T-helper 22 cell (primary cell): ENCODE results near the gene BAZ1B.
"Not testable (repeated sequence)": the region's sequence is repeated elsewhere in the genome, so short reads cannot be mapped to it uniquely, and the experiment has no call there.

ENCODE experiments used
- DNase-seq: peaks from one replicate; pipeline ENCODE4 v3.0.0-alpha.2; 2020; ENCODE audit warnings: low read depth

Gene BAZ1B

DNA sequence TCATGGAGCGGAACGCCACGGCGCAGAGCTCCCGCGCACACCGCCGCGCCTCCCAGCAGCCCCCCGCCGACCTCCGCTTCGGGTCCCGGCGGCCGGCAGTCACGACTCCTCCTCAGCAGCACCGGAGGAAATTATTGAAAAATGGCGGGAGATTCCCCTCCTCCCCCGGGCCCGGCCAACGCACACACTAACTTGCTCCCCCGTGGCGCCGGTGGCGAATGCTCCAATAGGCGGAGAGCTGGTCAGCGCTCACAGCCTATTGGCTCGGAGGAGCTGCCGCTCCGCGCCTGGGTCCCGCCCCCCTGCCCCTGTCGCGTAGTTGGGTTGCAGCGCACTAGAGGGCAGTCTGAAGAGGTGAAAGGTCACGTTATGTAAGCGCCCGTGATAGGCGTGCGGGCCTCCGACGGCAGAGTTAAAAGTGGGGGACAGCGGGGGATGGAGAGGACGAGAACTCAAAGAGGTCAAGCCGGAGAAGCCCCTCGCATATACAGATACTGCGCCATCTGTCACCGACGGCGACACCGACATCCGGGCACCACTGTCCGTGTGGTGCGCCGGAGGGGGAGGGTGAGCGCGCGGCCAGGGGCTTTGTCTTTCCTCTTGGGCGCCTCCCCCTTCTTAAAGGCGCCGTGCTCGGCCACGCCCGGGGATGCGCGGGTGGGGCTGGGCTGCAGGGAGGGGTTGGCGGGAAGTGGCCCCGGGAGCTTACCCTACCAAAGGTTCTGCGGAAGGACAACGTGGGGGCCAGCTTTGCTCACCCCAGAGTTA lies at the start of gene BAZ1B:
BAZ1B (minus strand) TSS at position 189 of the 768 bp plus-strand sequence. CDS start 360 bp downstream, outside the sequence.
- peak; percentile 95 for DNase-seq

- no peak for DNase-seq
These were observed 48.9 kb upstream of the BAZ1B start for GRCh38 chr7:73570977-73571376.

GRCh38 chr7:73570521-73570920 lies 48.4 kb upstream of the BAZ1B start:
- no peak for DNase-seq

DNA sequence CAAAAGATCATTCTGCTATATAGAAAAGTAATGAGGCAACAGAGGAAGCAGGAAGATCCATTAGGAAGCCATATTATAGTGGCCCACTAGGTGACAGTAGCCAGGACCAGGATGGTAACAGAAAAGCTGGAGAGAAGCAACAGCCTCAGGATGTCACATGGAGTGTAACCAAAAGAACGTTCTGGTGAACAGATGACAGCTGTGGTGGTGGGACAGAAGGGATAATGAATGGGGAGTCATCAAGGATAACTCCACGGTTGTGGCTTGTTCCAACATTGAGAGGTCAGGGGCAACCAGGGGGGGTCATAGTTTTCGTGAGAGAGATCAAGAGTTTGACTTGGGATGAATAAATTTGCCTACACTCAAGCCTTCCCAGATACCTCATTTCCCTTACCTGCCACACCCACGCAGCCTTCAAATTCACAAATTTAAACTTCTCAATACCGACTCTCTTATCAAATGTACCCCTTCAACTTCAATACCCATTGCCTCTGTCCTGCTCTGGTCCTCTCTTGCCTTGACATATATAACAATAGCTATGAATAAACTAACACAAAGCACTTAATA lies 47.0 kb upstream of the BAZ1B start:
- DNase-seq = no peak

DNA sequence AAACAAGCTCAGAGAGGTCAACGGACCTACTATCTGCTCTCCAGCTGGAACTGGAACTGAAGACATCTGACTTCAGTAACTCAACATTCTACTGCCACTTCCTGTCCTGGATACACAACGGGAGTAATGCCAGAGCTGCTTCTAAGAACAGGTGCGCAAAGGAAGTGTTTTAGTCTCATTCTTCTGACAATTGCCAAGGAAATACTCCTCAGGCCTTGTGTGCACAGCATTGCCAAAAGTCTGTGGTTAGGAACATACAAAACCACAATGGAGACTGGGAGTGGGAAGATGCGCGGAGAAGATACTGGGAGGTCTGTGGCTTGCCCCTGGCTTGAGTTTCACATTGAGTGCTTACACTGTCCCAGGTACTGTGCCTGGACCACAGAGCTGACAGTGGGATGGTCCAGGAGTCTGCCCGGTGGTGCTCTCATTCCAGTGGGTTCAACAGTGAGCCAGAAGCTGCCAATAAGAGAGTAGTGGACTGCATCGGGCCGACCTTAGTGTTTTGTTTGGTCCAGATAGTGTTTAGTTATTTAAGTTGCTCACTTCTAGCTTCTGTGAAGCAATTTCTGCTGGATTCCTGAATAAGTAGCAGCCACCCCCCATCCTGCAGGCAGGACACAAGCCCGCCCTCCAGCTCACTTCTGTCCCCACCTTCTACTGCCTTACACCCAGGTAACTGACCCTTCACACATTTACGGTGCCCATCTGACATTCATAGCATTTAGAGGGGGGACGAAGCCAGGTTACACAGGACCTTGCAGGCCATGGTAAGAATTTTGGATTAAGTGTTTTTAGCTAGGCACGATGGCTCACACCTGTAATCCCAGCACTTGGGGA lies 46.0 kb upstream of the BAZ1B start:
- no peak for DNase-seq

DNA sequence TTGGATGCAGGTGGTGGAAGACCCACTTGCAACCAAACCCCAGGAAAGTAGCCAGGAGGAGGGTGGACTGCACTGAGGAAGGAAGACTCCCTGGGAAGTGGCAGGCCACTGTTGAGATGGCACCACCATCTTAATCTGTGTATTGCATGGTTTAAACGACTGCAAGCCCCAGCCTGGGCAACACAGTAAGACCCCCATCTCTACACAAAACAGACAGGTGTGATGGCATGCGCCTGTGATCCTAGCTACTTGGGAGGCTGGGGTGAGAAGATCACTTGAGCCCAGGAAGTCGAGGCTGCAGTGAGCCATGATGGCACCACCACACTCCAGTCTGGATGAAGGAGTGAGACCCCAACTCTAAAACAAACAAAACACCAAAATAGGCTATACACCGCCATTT lies 45.0 kb upstream of the BAZ1B start:
- no peak for DNase-seq

GRCh38 chr7:73566431-73566830 lies 44.3 kb upstream of the BAZ1B start:
- DNase-seq = not testable (repeated sequence)

DNA sequence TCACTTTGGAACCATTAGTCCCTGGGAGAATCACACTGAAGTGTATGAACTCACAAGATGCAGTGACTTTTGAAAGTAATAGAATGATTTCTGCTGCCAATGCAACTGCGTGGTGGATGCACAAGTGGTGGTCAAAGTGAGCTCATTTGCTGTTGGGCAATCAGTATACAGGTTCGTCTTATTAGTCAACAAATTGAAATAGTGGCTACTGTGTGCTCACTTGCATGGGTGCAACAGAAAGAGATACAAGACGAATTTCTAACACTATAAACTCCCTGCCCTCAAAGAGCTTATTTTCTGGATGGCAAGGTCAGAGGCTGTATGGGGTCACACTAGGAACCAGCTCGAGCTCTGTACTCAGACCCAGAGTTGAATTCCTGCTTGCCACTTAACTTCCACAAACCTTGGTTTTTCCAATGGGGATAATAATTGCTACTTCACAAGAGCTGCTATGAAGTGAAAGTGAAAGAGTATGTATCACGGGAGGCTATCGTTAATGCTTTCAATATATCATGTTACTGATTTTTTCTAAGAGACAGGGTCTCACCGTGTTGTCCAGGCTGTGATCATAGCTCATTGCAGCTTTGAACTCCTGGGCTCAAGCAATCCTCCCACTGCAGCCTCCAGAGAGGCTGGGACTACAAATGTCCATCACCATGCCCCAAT lies 43.7 kb upstream of the BAZ1B start:
- no peak for DNase-seq

DNA sequence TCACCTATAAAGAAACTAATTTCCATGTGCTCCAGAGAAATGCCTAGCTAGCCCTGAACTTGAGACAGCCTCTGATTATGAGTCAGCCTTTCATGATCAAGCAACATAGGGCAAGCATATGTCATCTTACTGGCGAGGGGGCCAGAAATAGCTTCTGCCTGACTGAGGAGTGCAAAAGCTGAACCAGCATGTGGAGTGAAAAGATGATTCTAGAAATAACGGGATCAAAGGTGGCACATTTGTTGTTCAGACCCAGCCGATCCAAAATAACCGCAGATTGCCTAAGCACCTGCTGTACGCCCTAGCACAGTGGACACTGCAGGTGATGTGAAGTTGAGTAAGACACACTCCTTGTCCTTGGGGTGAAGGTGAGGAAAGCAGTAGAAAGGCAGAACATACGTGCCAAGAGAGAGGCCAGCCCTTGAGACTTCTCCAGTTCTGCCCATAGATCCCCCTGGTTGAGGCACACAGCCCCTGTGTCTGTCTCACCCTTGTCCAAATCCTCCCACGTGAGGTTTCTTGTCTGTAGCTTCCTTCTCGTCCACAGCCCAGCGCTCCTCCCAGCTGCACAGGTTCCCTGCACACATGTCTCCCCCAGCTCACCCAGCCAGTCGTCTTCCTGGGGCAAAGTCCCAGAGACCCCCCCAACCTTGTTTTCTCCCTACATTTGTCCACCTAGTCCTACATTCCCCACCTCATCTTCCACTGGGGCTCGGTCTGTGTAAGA lies 38.2 kb upstream of the BAZ1B start:
- DNase-seq = no peak

- peak; percentile 64 for DNase-seq
These were observed 35.5 kb upstream of the BAZ1B start, which contains the start of gene BCL7B for GRCh38 chr7:73557397-73558257. BCL7B (minus strand) TSS chr7:73557690; CDS start chr7:73557578, 112 bp downstream.

DNA sequence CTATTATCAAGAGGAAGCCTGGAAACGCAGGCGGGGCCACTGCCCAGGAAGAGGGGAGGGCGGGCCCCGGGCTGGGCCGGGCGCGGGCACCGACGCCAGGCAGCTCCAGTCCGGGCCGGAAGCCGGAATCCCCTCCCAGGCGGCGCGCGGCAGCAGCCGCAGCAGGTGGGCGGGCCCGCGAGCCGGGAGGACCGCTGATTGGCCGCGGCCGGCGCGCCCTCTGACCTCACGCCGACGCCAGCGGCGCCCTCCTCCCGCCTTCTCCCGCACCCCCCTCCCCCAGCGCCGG lies 35.0 kb upstream of the BAZ1B start:
- peak; percentile 88 for DNase-seq

DNA sequence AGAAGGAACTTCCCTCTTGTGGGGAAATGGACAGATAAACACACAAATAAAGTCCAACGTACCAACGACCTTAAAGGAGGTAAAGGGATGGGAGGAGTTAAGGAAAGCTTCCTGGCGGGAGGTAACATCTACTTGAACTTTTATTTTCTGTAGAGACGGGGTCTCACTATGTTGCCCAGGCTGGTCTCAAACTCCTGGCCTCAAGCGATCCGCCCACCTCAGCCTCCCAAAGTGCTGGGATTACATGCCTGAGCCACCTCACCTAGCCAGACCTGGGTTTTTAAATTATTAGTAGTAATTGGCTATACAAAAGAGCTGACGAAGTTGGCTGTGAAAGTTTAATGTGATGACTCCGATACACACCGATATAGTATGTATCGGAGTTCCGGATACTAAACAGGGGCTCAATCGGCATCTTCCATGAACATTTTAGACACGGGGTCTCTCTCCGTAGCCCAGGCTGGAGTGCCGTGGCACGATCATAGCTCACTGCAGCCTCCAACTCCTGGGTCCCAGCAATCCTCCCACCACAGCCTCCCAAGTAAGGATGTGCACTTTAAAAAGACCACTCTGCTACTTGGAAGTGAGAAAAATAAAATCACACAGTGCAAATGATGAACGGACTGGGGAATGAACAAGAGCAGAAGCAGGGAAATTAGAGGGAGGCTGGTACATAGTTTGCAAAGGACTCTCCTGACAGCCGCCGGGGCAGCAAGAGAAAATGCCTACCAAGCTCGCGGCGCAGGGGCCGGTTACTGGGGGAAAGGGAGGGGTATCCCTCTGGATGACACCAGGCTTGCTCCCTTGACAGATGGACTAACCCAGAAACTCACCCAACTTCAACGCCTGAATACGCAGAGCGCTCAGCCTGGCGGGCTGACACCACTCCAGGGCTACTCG lies 34.4 kb upstream of the BAZ1B start:
- no peak for DNase-seq

DNA sequence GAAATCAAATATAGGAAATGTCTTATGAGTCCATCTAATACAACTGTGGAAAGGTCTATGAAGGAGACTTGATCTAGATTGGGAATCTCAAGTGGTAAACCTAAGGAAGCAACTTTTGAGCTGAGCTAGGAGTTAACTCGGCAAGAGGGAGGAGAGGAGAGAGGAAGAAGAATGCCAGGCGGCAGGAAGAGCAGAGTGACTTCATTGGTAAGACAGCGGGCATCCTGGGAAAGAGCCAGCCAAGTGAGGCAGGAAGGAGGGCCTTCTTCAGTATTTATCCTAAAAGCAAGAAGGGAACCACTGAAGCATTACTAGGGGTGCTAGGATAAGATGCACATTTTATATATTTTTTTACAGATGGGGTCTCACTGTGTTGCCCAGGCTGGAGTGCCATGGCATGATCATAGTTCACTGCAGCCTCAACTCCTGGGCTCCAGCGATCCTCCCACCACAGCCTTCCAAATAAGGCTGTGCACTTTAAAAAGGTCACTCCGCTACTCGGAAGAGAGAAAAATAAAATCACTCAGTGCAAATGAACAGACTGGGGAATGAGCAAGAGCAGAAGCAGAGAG lies 33.4 kb upstream of the BAZ1B start:
- no peak for DNase-seq

DNA sequence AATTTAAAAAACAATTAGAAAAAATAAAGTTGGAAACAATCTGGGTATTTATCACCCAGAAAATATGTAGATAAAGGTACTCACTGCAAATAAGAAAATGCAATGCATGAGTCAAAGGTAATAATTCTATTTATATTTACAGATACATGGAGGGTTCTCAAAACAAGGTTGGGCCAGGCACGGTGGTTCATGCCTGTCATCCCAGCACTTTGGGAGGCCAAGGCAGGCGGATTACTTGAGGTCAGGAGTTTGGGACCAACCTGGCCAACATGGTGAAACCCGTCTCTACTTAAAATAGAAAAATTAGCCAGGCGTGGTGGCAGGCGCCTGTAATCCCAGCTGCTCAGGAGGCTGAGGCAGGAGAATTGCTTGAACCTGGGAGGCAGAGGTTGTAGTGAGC lies 28.0 kb upstream of the BAZ1B start:
- not testable (repeated sequence) for DNase-seq

DNA sequence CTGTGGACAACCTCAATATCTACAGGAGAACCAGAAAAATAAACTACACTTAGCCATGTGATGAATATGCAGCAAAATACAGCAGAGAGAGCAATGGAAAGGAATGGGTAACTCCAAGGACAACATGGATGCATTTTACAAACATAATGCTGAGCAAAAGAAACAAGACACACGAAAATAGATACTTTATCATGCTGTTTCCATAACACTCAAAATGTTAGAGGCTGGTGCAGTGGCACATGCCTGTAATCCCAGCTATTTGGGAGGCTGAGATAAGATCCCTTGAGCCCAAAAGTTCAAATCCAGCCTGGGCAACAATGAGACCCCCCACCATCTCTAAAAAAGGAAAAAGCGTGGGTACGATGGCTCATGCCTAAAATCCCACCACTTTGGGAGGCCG lies 27.1 kb upstream of the BAZ1B start:
- no peak for DNase-seq

DNA sequence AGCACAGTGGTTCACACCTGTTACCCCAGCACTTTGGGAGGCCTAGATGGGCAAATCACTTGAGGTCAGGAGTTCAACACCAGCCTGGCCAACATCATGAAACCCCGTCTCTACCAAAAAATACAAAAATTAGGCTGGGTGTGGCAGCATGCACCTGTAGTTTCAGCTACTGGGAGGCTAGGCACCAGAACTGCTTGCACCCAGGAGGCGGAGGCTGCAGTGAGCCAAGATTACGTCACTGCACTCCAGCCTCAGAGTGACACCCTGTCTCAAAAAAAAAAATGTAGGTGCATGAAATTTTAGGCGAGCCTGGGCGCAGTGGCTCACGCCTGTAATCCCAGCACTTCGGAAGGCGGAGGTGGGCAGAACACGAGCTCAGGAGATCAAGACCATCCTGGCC lies 25.7 kb upstream of the BAZ1B start:
- no peak for DNase-seq

- no peak for DNase-seq
These were observed 22.6 kb upstream of the BAZ1B start for GRCh38 chr7:73544678-73545077.

DNA sequence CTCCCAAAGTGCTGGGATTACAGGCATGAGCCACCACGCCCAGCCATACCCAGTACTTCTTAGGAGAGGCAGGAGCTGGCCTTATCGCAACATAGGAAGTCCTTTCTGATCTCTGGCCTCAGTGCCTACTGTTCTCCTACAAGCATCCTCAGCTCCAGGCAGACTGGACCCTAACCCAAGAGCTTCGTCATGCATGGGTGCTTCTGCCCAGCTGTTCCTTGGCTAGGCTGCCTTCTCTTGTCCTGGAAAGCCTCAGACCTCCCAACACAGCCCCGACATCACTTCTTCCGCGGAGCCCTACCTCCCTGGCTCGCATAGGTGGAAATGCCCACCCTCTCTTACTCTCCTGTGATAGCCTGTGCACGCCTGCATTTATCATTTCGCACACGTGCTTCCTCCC lies 19.6 kb upstream of the BAZ1B start:
- DNase-seq = no peak

GRCh38 chr7:73539709-73540108 lies 17.6 kb upstream of the BAZ1B start:
- no peak for DNase-seq
